ENCODE data around the gene SYT9. TPM values are rescaled to one million over a fixed set of nuclear protein-coding genes. Genes with fewer than 3 reads are reported as not detected.

Gene SYT9
- total and polyA plus RNA-seq, 10 of the 15 experiments (the other 5 are each of a cell fraction or from before 2014, with no cell fraction given): 0.03 TPM; not detected in 9

DNA sequence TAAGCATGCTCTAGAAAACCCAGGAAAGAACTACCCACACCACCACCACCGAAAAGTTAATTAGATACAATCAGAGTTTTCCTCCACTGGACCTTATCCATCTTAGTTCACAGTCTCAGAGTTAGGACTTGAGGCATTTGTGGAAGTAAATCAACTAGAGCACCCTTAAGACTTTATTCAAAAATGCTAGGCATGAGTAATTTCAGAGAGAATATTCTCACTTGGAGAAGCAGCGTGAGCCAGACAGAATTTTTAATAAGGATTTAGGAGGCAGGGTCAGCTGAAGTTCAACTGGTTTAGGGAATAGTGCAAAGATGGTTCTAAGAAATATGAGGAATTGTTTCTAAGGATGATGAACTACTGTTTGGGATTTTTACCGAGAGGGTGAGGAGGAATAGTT, 232.4 kb downstream of the SYT9 start:
- ChIA-PET POLR2A (no interaction called here), SMC1A (ENCODE audit: uncharacterized antibody, unreplicated experiment) (interaction anchor here (1.4 to 2.2 kb wide), 2 partner anchors 23 to 31 kb away, joined by 4 to 5 read pairs; no protein-coding TSS in a partner anchor), CTCF (interaction anchor here (1.6 kb wide), 1 partner anchor 12 kb away, joined by 4 read pairs; no protein-coding TSS in a partner anchor), RAD21 (ENCODE audit: unreplicated experiment) (no interaction called here)
- Histone ChIP-seq H3K9me3 (replicated peaks; ENCODE audit: control insufficient read depth, insufficient read depth, low read length) (no peaks in the 10 kb centered on the region), H4K20me1 (ENCODE audit: control insufficient read depth, insufficient read depth) (no peaks in the 10 kb centered on the region), H3K9ac (ENCODE audit: control insufficient read depth, insufficient read depth, low read length) (no peak overlapping the region), H2AFZ (ENCODE audit: control insufficient read depth, low read depth, low read length) (no peak overlapping the region), H3K4me3 (no peak overlapping the region), H3K36me3 (ENCODE audit: control insufficient read depth in 2 of 2, insufficient read depth in 2 of 2, low read length in 1 of 2) (no peaks in the 10 kb centered on the region), H3K27me3 (replicated peaks in 1 of 2; ENCODE audit: control insufficient read depth in 2 of 2, insufficient read depth in 2 of 2, low read length in 1 of 2) (no peaks in the 10 kb centered on the region), H3K4me1 (ENCODE audit: control insufficient read depth, insufficient read depth, low read length) (no peaks in the 10 kb centered on the region), H3K79me2 (ENCODE audit: control insufficient read depth, insufficient read depth, low read length) (no peaks in the 10 kb centered on the region), H3K27ac (ENCODE audit: control insufficient read depth, insufficient read depth) (no peak overlapping the region), H3K4me2 (ENCODE audit: control insufficient read depth, insufficient read depth) (no peak overlapping the region)
- no peak for ATAC-seq
- in situ Hi-C loops (cut with MboI) (no loop called here), intact Hi-C loops (cut with micrococcal nuclease; ENCODE audit: unreplicated experiment) (no loop called here)
- no peak for FAIRE-seq
- WGBS (ENCODE audit: insufficient coverage, insufficient replicate concordance, low lambda C conversion rate, missing lambda C conversion rate): 45% methylated on average over 3 of the region's 3 CpGs
- DNase-seq (ENCODE audit: low read depth, low spot score): no peak
- BruUV-seq (replicated peaks): no TSS peak
- TF ChIP-seq CHD2 (IDR thresholded peaks at IDR 0.05; ENCODE audit: borderline replicate concordance, low read depth, low read length) (no peak), ASH2L (IDR thresholded peaks at IDR 0.05; ENCODE audit: borderline replicate concordance, low read depth) (no peak), PRDM15 (CRISPR knock-in tag; IDR thresholded peaks at IDR 0.05) (no peak), SMAD1 (IDR thresholded peaks at IDR 0.05; ENCODE audit: low read depth, partially characterized antibody) (no peak), SREBF1 (IDR thresholded peaks at IDR 0.05; ENCODE audit: low read length) (no peak), MTA2 (IDR thresholded peaks at IDR 0.05; ENCODE audit: low read depth) (no peak), YY1 (IDR thresholded peaks at IDR 0.05; ENCODE audit: low read depth, low read length) (no peak), MEF2B (IDR thresholded peaks at IDR 0.05; ENCODE audit: partially characterized antibody, poor library complexity, severe bottlenecking) (no peak), HSF1 (IDR thresholded peaks at IDR 0.05; ENCODE audit: low read depth, low read length) (no peak), NFYB (IDR thresholded peaks at IDR 0.05; ENCODE audit: insufficient read depth, low read depth, low read length) (no peak), ZNF592 (IDR thresholded peaks at IDR 0.05) (no peak), POLR2A (IDR thresholded peaks at IDR 0.05; ENCODE audit: low read depth, low read length) (no peak)
- TF ChIP-seq, protein P1, sequence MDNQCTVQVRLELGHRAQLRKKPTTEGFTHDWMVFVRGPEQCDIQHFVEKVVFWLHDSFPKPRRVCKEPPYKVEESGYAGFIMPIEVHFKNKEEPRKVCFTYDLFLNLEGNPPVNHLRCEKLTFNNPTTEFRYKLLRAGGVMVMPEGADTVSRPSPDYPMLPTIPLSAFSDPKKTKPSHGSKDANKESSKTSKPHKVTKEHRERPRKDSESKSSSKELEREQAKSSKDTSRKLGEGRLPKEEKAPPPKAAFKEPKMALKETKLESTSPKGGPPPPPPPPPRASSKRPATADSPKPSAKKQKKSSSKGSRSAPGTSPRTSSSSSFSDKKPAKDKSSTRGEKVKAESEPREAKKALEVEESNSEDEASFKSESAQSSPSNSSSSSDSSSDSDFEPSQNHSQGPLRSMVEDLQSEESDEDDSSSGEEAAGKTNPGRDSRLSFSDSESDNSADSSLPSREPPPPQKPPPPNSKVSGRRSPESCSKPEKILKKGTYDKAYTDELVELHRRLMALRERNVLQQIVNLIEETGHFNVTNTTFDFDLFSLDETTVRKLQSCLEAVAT (IDR thresholded peaks at IDR 0.05): no peak

Measured in GM12878 (cell line).